HG02571 (cell line): ENCODE results near the gene SEPTIN8.

Source experiments
- ATAC-seq: cut with Tn5 transposase; IDR thresholded peaks from one replicate; pipeline ENCODE4 v1.9.1; 2021; ENCODE audit warnings: mild to moderate bottlenecking, moderate library complexity; ENCODE audit not compliant: unreplicated experiment

SEPTIN8 gene

GRCh38 chr5:132718544-132719312 lies 58.3 kb downstream of the SEPTIN8 start:
- no peak for ATAC-seq

GRCh38 chr5:132714456-132715307 lies 62.4 kb downstream of the SEPTIN8 start:
- ATAC-seq = no peak

- no peak for ATAC-seq
Measured at GRCh38 chr5:132708645-132709044, 68.4 kb downstream of the SEPTIN8 start.

GRCh38 chr5:132704875-132705274 lies 72.2 kb downstream of the SEPTIN8 start:
- ATAC-seq = no peak
